ENCODE results near the gene FAM184A. TPM values are rescaled to one million over a fixed set of nuclear protein-coding genes. Genes with fewer than 3 reads are reported as not detected.

Gene FAM184A
- total and polyA plus RNA-seq, 2 donors from 2014 or later = 3.4 to 9.0 TPM

DNA sequence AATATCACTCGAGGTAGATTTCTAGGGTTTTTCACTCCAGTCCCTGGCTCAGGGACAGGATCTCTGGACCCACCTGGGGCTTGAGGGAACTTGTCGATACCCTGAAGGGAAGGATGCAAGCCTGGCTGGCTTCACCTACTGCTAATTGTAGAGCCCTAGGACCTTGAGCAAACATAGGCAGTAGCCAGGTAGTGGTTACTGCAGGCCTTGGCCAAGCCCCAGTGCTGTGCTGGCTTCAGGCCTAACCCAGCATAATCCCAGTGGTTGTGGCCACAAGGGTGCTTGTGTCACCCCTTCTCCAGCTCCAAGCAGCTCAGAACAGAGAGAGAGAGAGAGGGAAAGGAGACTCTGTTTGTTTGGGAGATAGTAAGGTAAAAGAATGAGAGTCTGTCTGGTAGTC is 137.7 kb downstream of the FAM184A start:
- H3K4me1 ChIP-seq (ENCODE audit: control insufficient read depth in 2 of 3, insufficient read depth in 2 of 3, low read depth in 1 of 3, low read length in 3 of 3) = peaks cover 0 to 2% (median 0%) of the 10 kb centered on the region in 3 donors
- H3K27ac ChIP-seq (ENCODE audit: low read depth in 2 of 2, low read length in 2 of 2) = no peak overlapping the region
- DNase-seq (no peak), FAIRE-seq (no peak)
- H3K27me3 ChIP-seq (ENCODE audit: control insufficient read depth, insufficient read depth, low read length) = no peaks in the 10 kb centered on the region
- H3K4me3 ChIP-seq (ENCODE audit: low read length in 3 of 3) = no peak overlapping the region
- TF ChIP-seq, protein P1, sequence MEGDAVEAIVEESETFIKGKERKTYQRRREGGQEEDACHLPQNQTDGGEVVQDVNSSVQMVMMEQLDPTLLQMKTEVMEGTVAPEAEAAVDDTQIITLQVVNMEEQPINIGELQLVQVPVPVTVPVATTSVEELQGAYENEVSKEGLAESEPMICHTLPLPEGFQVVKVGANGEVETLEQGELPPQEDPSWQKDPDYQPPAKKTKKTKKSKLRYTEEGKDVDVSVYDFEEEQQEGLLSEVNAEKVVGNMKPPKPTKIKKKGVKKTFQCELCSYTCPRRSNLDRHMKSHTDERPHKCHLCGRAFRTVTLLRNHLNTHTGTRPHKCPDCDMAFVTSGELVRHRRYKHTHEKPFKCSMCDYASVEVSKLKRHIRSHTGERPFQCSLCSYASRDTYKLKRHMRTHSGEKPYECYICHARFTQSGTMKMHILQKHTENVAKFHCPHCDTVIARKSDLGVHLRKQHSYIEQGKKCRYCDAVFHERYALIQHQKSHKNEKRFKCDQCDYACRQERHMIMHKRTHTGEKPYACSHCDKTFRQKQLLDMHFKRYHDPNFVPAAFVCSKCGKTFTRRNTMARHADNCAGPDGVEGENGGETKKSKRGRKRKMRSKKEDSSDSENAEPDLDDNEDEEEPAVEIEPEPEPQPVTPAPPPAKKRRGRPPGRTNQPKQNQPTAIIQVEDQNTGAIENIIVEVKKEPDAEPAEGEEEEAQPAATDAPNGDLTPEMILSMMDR (IDR thresholded peaks at IDR 0.05; ENCODE audit: borderline replicate concordance, extremely low read depth, insufficient read depth) = no peak
- H3K36me3 ChIP-seq (ENCODE audit: control insufficient read depth in 2 of 3, insufficient read depth in 3 of 3, low read length in 3 of 3) = no peaks in the 10 kb centered on the region
- H3K9me3 ChIP-seq (ENCODE audit: control insufficient read depth in 2 of 3, insufficient read depth in 1 of 3, low read length in 3 of 3) = no peaks in the 10 kb centered on the region
- no peak overlapping the region for H3K9ac ChIP-seq (ENCODE audit: low read length in 3 of 3)
- intact Hi-C loops (cut with DNase I) = no loop called here

DNA sequence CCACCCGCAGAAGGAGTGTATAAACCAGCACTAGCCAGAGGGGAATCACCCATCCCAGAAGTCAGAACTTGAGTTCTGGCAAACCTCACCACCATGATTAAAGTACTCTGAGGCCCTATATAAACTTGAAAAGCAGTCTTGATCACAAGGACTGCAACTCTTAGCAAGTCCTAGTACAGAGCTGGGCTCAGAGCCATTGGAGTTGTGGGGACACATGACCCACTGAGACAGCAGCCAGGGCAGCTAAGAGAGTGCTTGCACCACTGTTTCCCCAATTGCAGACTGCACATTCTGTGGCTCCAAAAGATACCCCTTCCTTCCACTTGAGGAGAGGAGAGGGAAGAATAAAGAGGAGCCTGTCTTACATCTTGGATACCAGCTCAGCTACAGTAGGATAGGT is 138.8 kb downstream of the FAM184A start:
- FAIRE-seq = no peak
- H3K4me1 ChIP-seq (ENCODE audit: control insufficient read depth in 2 of 3, insufficient read depth in 2 of 3, low read depth in 1 of 3, low read length in 3 of 3) = peaks cover 0 to 6% (median 0%) of the 10 kb centered on the region in 3 donors
- no peaks in the 10 kb centered on the region for H3K27me3 ChIP-seq (ENCODE audit: control insufficient read depth, insufficient read depth, low read length)
- no peaks in the 10 kb centered on the region for H3K36me3 ChIP-seq (ENCODE audit: control insufficient read depth in 2 of 3, insufficient read depth in 3 of 3, low read length in 3 of 3)
- H3K4me3 ChIP-seq (ENCODE audit: low read length in 3 of 3) = no peak overlapping the region
- TF ChIP-seq, protein P1 (IDR thresholded peaks at IDR 0.05; ENCODE audit: borderline replicate concordance, extremely low read depth, insufficient read depth) = no peak
- no peak for DNase-seq
- intact Hi-C loops (cut with DNase I) = no loop called here
- H3K9ac ChIP-seq (ENCODE audit: low read length in 3 of 3) = no peak overlapping the region
- H3K27ac ChIP-seq (ENCODE audit: low read depth in 2 of 2, low read length in 2 of 2) = no peak overlapping the region
- H3K9me3 ChIP-seq (ENCODE audit: control insufficient read depth in 2 of 3, insufficient read depth in 1 of 3, low read length in 3 of 3) = no peaks in the 10 kb centered on the region

DNA sequence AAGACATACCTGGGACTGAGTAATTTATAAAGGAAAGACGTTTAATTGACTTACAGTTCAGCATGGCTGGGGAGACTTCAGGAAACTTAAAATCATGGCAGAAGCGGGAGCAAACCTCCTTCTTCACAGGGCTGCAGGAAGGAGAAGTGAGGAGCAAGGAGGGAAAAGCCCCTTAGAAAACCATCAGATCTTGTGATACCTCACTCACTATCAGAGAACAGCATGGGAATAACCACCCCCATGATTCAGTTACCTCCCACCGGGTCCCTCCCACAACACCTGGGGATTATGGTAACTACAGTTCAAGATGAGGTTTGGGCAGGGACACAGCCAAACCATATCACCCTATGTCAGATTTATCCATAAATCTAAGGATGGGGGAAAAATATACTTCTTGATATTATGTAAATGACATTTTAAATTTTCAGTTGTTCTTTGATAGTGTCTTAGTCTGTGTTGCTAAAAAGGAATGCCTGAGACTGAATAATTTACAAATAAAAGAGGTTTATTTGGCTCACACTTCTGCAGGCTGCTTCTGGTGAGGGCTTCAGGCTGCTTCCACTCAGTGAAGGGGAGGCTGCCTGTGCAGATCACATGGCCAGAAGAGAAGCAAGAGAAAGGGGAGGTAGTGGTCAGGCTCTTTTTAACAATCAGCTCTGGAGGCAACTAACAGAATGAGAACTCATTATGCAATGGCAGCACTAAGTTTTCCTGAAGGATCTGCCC is 142.3 kb downstream of the FAM184A start:
- DNase-seq (no peak), FAIRE-seq (no peak)
- intact Hi-C loops (cut with DNase I) = no loop called here
- H3K9ac ChIP-seq (ENCODE audit: low read length in 3 of 3) = no peak overlapping the region
- TF ChIP-seq, protein P1 (IDR thresholded peaks at IDR 0.05; ENCODE audit: borderline replicate concordance, extremely low read depth, insufficient read depth) = no peak
- no peak overlapping the region for H3K27ac ChIP-seq (ENCODE audit: low read depth in 2 of 2, low read length in 2 of 2)
- H3K4me3 ChIP-seq (ENCODE audit: low read length in 3 of 3) = no peak overlapping the region
- H3K36me3 ChIP-seq (ENCODE audit: control insufficient read depth in 2 of 3, insufficient read depth in 3 of 3, low read length in 3 of 3) = no peaks in the 10 kb centered on the region
- H3K9me3 ChIP-seq (ENCODE audit: control insufficient read depth in 2 of 3, insufficient read depth in 1 of 3, low read length in 3 of 3) = no peaks in the 10 kb centered on the region
- peaks cover 0 to 6% (median 3%) of the 10 kb centered on the region in 3 donors for H3K4me1 ChIP-seq (ENCODE audit: control insufficient read depth in 2 of 3, insufficient read depth in 2 of 3, low read depth in 1 of 3, low read length in 3 of 3)
- H3K27me3 ChIP-seq (ENCODE audit: control insufficient read depth, insufficient read depth, low read length) = no peaks in the 10 kb centered on the region

All from kidney (tissue), 14 donors.